ENCODE results near the gene VPS13D.

DNA sequence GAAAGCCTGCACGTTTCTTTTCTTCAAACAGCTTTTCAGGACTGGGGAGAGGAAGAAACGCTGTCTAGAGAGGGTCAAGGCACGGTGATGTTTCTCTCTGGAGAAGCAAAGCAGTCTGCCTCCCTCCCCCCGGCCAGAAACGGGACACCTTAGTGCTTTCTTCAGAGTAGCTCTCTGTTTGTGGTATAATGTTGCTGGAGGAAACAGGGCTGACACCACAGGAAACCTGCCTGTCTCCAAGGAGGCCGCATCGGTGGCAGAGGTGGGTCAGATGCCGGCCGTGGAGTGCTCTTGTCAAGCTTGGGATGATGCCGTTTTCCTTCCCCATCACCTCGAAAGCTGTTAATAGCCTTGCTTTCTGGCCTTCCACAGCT, 248.8 kb downstream of the VPS13D start:
- TF ChIP-seq, protein P1, sequence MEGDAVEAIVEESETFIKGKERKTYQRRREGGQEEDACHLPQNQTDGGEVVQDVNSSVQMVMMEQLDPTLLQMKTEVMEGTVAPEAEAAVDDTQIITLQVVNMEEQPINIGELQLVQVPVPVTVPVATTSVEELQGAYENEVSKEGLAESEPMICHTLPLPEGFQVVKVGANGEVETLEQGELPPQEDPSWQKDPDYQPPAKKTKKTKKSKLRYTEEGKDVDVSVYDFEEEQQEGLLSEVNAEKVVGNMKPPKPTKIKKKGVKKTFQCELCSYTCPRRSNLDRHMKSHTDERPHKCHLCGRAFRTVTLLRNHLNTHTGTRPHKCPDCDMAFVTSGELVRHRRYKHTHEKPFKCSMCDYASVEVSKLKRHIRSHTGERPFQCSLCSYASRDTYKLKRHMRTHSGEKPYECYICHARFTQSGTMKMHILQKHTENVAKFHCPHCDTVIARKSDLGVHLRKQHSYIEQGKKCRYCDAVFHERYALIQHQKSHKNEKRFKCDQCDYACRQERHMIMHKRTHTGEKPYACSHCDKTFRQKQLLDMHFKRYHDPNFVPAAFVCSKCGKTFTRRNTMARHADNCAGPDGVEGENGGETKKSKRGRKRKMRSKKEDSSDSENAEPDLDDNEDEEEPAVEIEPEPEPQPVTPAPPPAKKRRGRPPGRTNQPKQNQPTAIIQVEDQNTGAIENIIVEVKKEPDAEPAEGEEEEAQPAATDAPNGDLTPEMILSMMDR (IDR thresholded peaks at IDR 0.05): no peak
- TF ChIP-seq POLR2A (IDR thresholded peaks at IDR 0.05): no peak

Measured in body of pancreas (tissue), 4 donors.